Glutamatergic neuron (in vitro differentiated cells): ENCODE measurements around the gene LACRT. TPM values are rescaled to one million over a fixed set of nuclear protein-coding genes. Genes with fewer than 3 reads are reported as not detected.

Experiments used
- DNase-seq: peaks from one replicate; pipeline ENCODE4 v3.0.0; 2022
- H3K27ac Mint-ChIP-seq: one replicate; pipeline ENCODE4 v1.8.0; 2020; ENCODE audit warnings: mild to moderate bottlenecking, mixed read lengths, inconsistent platforms; ENCODE audit not compliant: unreplicated experiment
- H3K27me3 Mint-ChIP-seq: one replicate; pipeline ENCODE4 v1.8.0; 2020; ENCODE audit warnings: mild to moderate bottlenecking, moderate library complexity, mixed read lengths, inconsistent platforms; ENCODE audit not compliant: unreplicated experiment
- H3K36me3 Mint-ChIP-seq: one replicate; pipeline ENCODE4 v1.8.0; 2020; ENCODE audit warnings: mild to moderate bottlenecking, mixed read lengths, inconsistent platforms; ENCODE audit not compliant: unreplicated experiment
- H3K4me1 Mint-ChIP-seq: one replicate; pipeline ENCODE4 v1.8.0; 2020; ENCODE audit warnings: mild to moderate bottlenecking, low read depth, mixed read lengths, inconsistent platforms; ENCODE audit not compliant: unreplicated experiment
- H3K4me3 Mint-ChIP-seq: one replicate; pipeline ENCODE4 v1.8.0; 2020; ENCODE audit warnings: mild to moderate bottlenecking, mixed read lengths, inconsistent platforms; ENCODE audit not compliant: unreplicated experiment
- H3K9me3 Mint-ChIP-seq: one replicate; pipeline ENCODE4 v1.8.0; 2020; ENCODE audit warnings: mild to moderate bottlenecking, moderate library complexity, mixed read lengths, inconsistent platforms; ENCODE audit not compliant: unreplicated experiment
- CTCF ChIP-seq: fragments of 200-600 bp; sonication (generic); IDR thresholded peaks from one replicate; pipeline ENCODE4 v1.5.0; 2021; ENCODE audit not compliant: partially characterized antibody, unreplicated experiment
- total RNA-seq: library from RNA; stranded (reverse); fragmentation: NEBNext Ultra II Directional; extraction: Animal tissue kit (Norgen Biotek cat#: 25700); gene quantifications from one replicate; pipeline ENCODE4 v1.2.1, GENCODE V29; 2021; ENCODE audit not compliant: unreplicated experiment

LACRT gene
- total RNA-seq, 1 donor from 2014 or later: not detected

GRCh38 chr12:54622463-54623183 is 12.1 kb downstream of the LACRT start:
- Mint-ChIP-seq H3K4me1 (no peaks in the 10 kb centered on the region), H3K4me3 (no peak overlapping the region), H3K27me3 (peaks cover 4% of the 10 kb centered on the region), H3K27ac (no peak overlapping the region), H3K36me3 (peaks cover 9% of the 10 kb centered on the region), H3K9me3 (peaks cover 7% of the 10 kb centered on the region)
- peak; percentile 68 for TF ChIP-seq CTCF
- DNase-seq: no peak

DNA sequence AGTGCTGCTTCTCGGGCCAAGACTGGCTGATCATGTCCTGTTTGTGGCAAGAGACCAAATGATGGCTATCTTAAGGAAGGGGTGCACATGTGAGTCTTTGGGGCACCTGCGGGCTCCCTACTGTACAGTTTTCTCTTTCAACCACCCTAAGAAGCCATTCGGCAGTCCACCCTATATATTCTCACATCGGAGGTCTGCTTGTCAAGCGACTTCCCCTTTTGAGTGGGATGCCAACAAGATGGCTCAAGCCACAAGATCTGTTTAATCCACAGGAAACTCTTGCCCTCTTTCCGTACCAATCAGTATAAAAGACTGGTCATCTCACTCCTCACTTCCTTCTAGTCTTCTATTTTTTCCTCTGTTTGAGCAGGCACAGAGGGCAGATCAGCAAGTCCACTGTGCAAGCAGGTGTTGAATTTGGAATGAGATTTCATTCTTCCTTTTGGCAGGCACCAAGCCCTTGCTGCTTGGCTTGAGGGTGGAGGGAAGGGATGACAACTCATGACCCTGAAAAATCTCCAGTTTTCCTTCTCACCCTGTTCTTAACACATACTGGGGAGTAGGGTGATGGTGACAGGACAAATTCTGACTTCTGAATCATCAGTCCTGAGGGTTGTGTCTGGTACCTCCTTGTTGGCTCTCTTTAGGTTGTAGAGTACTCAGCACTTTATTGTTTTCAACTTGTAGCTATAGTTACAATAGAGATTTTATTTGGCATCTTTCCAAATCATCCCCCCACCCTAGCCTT is 17.6 kb downstream of the LACRT start:
- Mint-ChIP-seq H3K36me3 (no peaks in the 10 kb centered on the region), H3K27ac (no peak overlapping the region), H3K27me3 (peaks cover 4% of the 10 kb centered on the region), H3K4me3 (no peak overlapping the region), H3K4me1 (no peaks in the 10 kb centered on the region), H3K9me3 (no peaks in the 10 kb centered on the region)
- no peak for TF ChIP-seq CTCF
- no peak for DNase-seq

GRCh38 chr12:54612225-54612750 is 22.4 kb downstream of the LACRT start:
- DNase-seq: no peak
- H3K4me3 Mint-ChIP-seq: no peak overlapping the region
- no peaks in the 10 kb centered on the region for H3K4me1 Mint-ChIP-seq
- H3K36me3 Mint-ChIP-seq: peaks cover 1% of the 10 kb centered on the region
- TF ChIP-seq CTCF: no peak
- peaks cover 6% of the 10 kb centered on the region for H3K27me3 Mint-ChIP-seq
- no peak overlapping the region for H3K27ac Mint-ChIP-seq
- H3K9me3 Mint-ChIP-seq: no peaks in the 10 kb centered on the region

DNA sequence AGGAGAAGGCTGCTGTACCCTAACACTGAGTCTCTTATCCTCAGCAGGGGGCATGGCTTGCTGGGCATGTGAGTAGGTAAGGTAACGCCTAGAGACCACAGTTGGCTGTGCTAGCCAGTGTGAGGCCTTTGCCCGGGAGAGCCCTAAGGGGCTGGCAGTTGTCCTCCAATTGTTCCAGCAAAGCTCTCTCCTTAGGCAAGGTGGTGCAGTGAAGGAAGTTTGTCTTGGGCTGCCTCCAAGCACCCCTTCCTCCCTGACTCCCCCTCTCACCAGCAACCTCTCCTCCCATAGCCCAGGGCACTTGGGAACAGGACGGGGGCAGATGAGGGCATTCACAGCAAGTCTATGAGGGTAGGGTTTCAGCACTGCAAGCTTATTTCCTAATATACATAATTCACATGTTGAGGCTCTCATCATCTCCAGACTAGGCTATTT is 23.0 kb downstream of the LACRT start:
- Mint-ChIP-seq H3K9me3 (peaks cover 1% of the 10 kb centered on the region), H3K27me3 (peaks cover 6% of the 10 kb centered on the region)
- no peak for TF ChIP-seq CTCF

DNA sequence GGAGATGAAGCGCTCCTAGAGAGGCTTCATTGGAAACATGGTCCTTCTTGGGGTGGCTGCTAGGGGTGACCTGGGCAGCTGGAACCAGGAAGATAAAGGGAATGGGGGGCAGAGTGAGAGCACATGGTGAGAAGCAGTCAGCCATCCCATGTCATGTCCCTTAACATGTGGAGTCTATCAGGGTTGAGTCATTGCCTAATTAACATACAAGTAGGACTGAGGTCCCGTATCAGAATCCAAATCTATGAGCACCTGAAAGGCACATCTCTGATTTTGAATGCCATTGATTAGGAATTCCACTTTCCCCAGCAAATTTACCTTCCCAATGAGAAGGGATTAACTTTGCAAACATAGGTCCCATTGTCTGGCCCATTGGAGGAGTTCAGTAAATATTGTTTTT is 25.9 kb downstream of the LACRT start:
- Mint-ChIP-seq H3K4me1 (no peaks in the 10 kb centered on the region), H3K9me3 (peaks cover 4% of the 10 kb centered on the region), H3K36me3 (peaks cover 5% of the 10 kb centered on the region), H3K27me3 (peaks cover 5% of the 10 kb centered on the region), H3K27ac (no peak overlapping the region), H3K4me3 (no peak overlapping the region)
- no peak for TF ChIP-seq CTCF
- no peak for DNase-seq

More for the DNA sequence above, 23.0 kb downstream of the LACRT start:
- Mint-ChIP-seq H3K4me3 (no peak overlapping the region), H3K27ac (no peak overlapping the region), H3K4me1 (no peaks in the 10 kb centered on the region), H3K36me3 (peaks cover 5% of the 10 kb centered on the region)
- no peak for DNase-seq
